Peyer's patch (tissue), 4 donors: ENCODE data around the gene NECTIN3. TPM values are rescaled to one million over a fixed set of nuclear protein-coding genes. Genes with fewer than 3 reads are reported as not detected.

Experiments
- DNase-seq, 3 donors: peaks; one replicate each; pipeline ENCODE4 v3.0.0-alpha.2; 2017 to 2019
- H3K27ac ChIP-seq, 4 donors: fragments of 200-600 bp; sonication (generic); one replicate each; pipeline ENCODE4 v1.5.1; 2016 to 2019
- H3K27me3 ChIP-seq, 2 donors: fragments of 200-600 bp; sonication (generic); one replicate each; pipeline ENCODE4 v1.5.1; 2019
- H3K36me3 ChIP-seq, 3 donors: fragments of 200-600 bp; sonication (generic); one replicate each; pipeline ENCODE4 v1.5.1; 2016 to 2019
- H3K4me1 ChIP-seq, 4 donors: fragments of 200-600 bp; sonication (generic); one replicate each; pipeline ENCODE4 v1.5.1; 2016 to 2019
- H3K4me3 ChIP-seq, 4 donors: fragments of 200-600 bp; sonication (generic); 1 replicate in 3 of 4; 2 replicates in 1 of 4; pipeline ENCODE4 v1.5.1; 2016 to 2019; ENCODE audit warnings: mild to moderate bottlenecking in 1 of 4
- H3K9me3 ChIP-seq, 4 donors: fragments of 200-600 bp; sonication (generic); one replicate each; pipeline ENCODE4 v1.5.1; 2016 to 2019; ENCODE audit warnings: mild to moderate bottlenecking in 1 of 4
- POLR2A ChIP-seq, 2 donors: fragments of 450-650 bp; IDR thresholded peaks; one replicate each; pipeline ENCODE4 v1.5.1; 2017; ENCODE audit warnings: antibody characterized with exemption in 2 of 2, mild to moderate bottlenecking in 2 of 2, moderate library complexity in 2 of 2
- total RNA-seq, 4 donors: library from RNA; depleted of rRNA; stranded (reverse); fragments of >200 nt; gene quantifications; one replicate each; pipeline ENCODE4 v1.1.0, GENCODE V29; 2016
- TF ChIP-seq, protein P1 (sequence below), 6 experiments: fragments of 450-650 bp in 4 of 6; fragments of 200-600 bp in 2 of 6; sonication (generic) in 1 of 6; IDR thresholded peaks; one replicate each; pipeline ENCODE4 v1.5.1; 2017 to 2019; ENCODE audit warnings: antibody characterized with exemption in 6 of 6, mild to moderate bottlenecking in 3 of 6, moderate library complexity in 1 of 6

Gene NECTIN3
- total RNA-seq, 4 donors from 2014 or later = 28.1 to 57.1 (median 49.3) TPM

DNA sequence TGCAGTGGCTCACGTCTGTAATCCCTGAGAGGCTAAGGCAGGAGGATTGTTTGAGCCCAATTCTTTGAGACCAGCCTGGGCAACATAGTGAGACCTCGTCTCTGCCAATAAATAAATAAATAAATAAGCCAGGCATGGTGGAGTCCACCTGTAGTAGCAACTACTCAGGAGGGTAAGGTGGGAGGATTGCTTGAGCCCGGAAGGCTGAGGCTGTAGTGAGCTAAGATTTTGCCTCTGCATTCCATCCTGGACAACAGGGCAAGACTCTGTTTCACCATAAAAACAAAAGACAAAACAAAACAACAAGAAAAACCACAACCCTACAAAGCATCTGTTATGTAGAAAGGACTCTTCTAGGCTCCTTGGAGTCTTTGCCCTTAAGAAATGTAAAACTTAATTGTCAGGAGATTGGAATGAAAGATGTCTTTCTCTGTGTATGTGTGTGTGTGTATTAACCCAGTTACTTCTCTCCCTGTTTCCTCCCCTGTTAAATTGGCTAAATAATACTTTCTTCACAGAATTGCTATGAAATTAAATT, 9.5 kb downstream of the NECTIN3 start:
- H3K27ac ChIP-seq = no peak overlapping the region
- no peak for TF ChIP-seq POLR2A (IDR thresholded peaks at IDR 0.05)
- TF ChIP-seq, protein P1, sequence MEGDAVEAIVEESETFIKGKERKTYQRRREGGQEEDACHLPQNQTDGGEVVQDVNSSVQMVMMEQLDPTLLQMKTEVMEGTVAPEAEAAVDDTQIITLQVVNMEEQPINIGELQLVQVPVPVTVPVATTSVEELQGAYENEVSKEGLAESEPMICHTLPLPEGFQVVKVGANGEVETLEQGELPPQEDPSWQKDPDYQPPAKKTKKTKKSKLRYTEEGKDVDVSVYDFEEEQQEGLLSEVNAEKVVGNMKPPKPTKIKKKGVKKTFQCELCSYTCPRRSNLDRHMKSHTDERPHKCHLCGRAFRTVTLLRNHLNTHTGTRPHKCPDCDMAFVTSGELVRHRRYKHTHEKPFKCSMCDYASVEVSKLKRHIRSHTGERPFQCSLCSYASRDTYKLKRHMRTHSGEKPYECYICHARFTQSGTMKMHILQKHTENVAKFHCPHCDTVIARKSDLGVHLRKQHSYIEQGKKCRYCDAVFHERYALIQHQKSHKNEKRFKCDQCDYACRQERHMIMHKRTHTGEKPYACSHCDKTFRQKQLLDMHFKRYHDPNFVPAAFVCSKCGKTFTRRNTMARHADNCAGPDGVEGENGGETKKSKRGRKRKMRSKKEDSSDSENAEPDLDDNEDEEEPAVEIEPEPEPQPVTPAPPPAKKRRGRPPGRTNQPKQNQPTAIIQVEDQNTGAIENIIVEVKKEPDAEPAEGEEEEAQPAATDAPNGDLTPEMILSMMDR (IDR thresholded peaks at IDR 0.05) = no peak
- H3K9me3 ChIP-seq = no peaks in the 10 kb centered on the region
- DNase-seq = no peak
- no peaks in the 10 kb centered on the region for H3K27me3 ChIP-seq
- no peaks in the 10 kb centered on the region for H3K36me3 ChIP-seq
- H3K4me1 ChIP-seq = peaks cover 0 to 14% (median 0%) of the 10 kb centered on the region in 4 donors
- H3K4me3 ChIP-seq = no peak overlapping the region

- Histone ChIP-seq H3K27me3 (no peaks in the 10 kb centered on the region), H3K4me3 (no peak overlapping the region), H3K27ac (no peak overlapping the region), H3K4me1 (peaks cover 0 to 25% (median 0%) of the 10 kb centered on the region in 4 donors), H3K9me3 (no peaks in the 10 kb centered on the region), H3K36me3 (no peaks in the 10 kb centered on the region)
- no peak for TF ChIP-seq POLR2A (IDR thresholded peaks at IDR 0.05)
- TF ChIP-seq, protein P1 (IDR thresholded peaks at IDR 0.05) = no peak
- DNase-seq = no peak
Measured at GRCh38 chr3:111084911-111085310, 13.3 kb downstream of the NECTIN3 start.

GRCh38 chr3:111087924-111088469, 16.4 kb downstream of the NECTIN3 start:
- Histone ChIP-seq H3K27ac (no peak overlapping the region), H3K27me3 (no peaks in the 10 kb centered on the region), H3K4me3 (no peak overlapping the region), H3K36me3 (no peaks in the 10 kb centered on the region), H3K4me1 (peaks cover 0 to 15% (median 0%) of the 10 kb centered on the region in 4 donors), H3K9me3 (no peaks in the 10 kb centered on the region)
- TF ChIP-seq, protein P1 (IDR thresholded peaks at IDR 0.05) = no peak
- TF ChIP-seq POLR2A (IDR thresholded peaks at IDR 0.05) = no peak
- no peak for DNase-seq

DNA sequence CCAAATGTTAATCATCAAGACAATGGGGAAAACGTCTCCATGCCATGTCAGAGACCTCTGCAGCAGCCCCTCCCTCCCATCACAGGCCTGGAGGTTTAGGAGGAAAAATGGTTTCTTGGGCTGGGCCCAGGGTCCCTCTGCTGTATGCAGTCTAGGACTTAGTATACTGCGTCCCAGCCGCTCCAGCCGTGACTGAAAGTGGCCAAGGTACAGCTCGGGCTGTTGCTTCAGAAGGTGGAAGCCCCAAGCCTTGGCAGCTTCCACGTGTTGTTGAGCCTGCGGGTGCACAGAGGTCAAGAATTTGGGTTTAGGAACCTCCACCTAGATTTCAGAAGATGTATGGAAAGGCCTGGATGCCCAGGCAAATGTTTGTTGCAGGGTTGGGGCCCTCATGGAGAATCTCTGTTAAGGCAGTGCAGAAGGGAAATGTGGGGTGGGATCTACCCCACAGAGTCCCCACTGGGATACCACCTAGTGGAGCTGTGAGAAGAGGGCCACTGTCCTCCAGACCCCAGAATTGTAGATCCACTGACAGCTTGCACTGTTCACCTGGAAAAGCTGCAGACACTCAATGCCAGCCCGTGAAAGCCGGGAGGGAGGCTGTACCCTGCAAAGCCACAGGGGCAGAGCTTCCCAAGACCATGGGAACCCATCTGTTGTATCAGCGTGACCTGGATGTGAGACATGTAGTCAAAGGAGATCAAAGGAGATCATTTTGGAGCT, 25.0 kb downstream of the NECTIN3 start:
- Histone ChIP-seq H3K36me3 (no peaks in the 10 kb centered on the region), H3K27ac (no peak overlapping the region), H3K9me3 (no peaks in the 10 kb centered on the region), H3K27me3 (no peaks in the 10 kb centered on the region), H3K4me1 (no peaks in the 10 kb centered on the region), H3K4me3 (no peak overlapping the region)
- no peak for DNase-seq
- no peak for TF ChIP-seq POLR2A (IDR thresholded peaks at IDR 0.05)
- TF ChIP-seq, protein P1 (IDR thresholded peaks at IDR 0.05) = no peak

DNA sequence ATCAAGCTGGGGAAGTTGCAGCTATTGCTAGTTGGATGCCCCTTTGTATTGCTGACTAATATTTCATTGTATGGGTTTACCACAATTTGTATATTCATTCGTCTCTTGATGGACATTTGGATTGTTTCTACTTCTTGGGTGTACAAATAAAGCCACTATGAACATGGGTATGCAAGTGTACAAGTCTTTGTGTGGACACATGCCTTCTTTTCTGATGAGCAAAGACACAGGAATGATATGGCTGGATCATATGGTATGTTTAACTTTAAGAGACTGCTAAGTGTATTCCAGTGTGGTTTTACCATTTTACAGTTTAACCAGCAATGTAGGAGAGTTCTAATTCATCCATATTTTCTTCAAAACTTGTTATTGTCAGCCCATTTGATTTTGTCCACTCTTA, 32.2 kb downstream of the NECTIN3 start:
- Histone ChIP-seq H3K4me1 (no peaks in the 10 kb centered on the region), H3K36me3 (no peaks in the 10 kb centered on the region), H3K9me3 (no peaks in the 10 kb centered on the region), H3K27ac (no peak overlapping the region), H3K27me3 (no peaks in the 10 kb centered on the region), H3K4me3 (no peak overlapping the region)
- DNase-seq = no peak
- TF ChIP-seq POLR2A (IDR thresholded peaks at IDR 0.05) = no peak
- TF ChIP-seq, protein P1 (IDR thresholded peaks at IDR 0.05) = no peak
